H1 (cell line): ENCODE results near the gene COG4. TPM values are rescaled to one million over a fixed set of nuclear protein-coding genes. Genes with fewer than 3 reads are reported as not detected.
A peak's percentile ranks its signal among the peaks of the same experiment; 100 is the strongest.

Source experiments
- ASH2L ChIP-seq: fragments of 200-600, 300-600 bp; sonication (generic); IDR thresholded peaks from one replicate; pipeline ENCODE4 v1.7.1; 2017; ENCODE audit warnings: low read length
- ATF3 ChIP-seq: IDR thresholded peaks from 2 replicates; pipeline ENCODE4 v1.6.1; 2011; ENCODE audit warnings: low read depth, mild to moderate bottlenecking, low read length; ENCODE audit not compliant: insufficient read depth
- MAX ChIP-seq: IDR thresholded peaks from 2 replicates; pipeline ENCODE4 v1.6.1; 2012; ENCODE audit warnings: inconsistent platforms
- RAD21 ChIP-seq, 2 experiments: IDR thresholded peaks in 1 of 2; conservative IDR thresholded peaks in 1 of 2; 2 replicates each; pipeline ENCODE4 v1.6.1; 2011; ENCODE audit warnings: low read depth in 2 of 2, low read length in 2 of 2, improper control_type of control experiment in 1 of 2, inconsistent platforms in 1 of 2, mild to moderate bottlenecking in 1 of 2, moderate library complexity in 1 of 2
- SRF ChIP-seq: IDR thresholded peaks from 2 replicates; pipeline ENCODE4 v1.6.1; 2011; ENCODE audit warnings: mild to moderate bottlenecking, low read depth, low read length, moderate library complexity
- polyA plus RNA-seq, 7 experiments: library from polyadenylated mRNA; depleted of rRNA in 3 of 7; stranded (reverse) in 5 of 7; unstranded in 2 of 7; fragments of >200 nt in 5 of 7; fragments of 200-250 nt in 2 of 7; gene quantifications; 1 replicate in 5 of 7; 2 replicates in 1 of 7; 4 replicates in 1 of 7; pipeline versions ENCODE4 v1.2.1 to v1.2.3, GENCODE V29; 2011 to 2013; ENCODE audit warnings: missing spikeins in 2 of 7, mixed read lengths in 2 of 7
- total RNA-seq: library from RNA; stranded (reverse); fragmentation: NEBNext Ultra II Directional; extraction: Animal tissue kit (Norgen Biotek cat#: 25700); gene quantifications from 2 replicates; pipeline ENCODE4 v1.2.1, GENCODE V29; 2021

The COG4 gene
- total and polyA plus RNA-seq, 2 of the 8 experiments (the other 6 are each of a cell fraction or from before 2014, with no cell fraction given), result 46.1 to 50.2 TPM

GRCh38 chr16:70470927-70471341 lies 52.4 kb downstream of the COG4 start (continued):
- TF ChIP-seq ATF3, result no peak
- no peak for TF ChIP-seq SRF
- peak; percentile 69 to 80 for TF ChIP-seq RAD21 (IDR thresholded peaks at IDR 0.05 in 1 of 2, conservative IDR thresholded peaks at IDR 0.05 in 1 of 2; ENCODE audit: low read depth in 2 of 2, low read length in 2 of 2)
- TF ChIP-seq MAX, result 0 out of 2 replicates have a peak, but pooled peaks have one; percentile 9
- TF ChIP-seq ASH2L, result no peak
